Measurements from ENCODE around the gene TCF25.

DNA sequence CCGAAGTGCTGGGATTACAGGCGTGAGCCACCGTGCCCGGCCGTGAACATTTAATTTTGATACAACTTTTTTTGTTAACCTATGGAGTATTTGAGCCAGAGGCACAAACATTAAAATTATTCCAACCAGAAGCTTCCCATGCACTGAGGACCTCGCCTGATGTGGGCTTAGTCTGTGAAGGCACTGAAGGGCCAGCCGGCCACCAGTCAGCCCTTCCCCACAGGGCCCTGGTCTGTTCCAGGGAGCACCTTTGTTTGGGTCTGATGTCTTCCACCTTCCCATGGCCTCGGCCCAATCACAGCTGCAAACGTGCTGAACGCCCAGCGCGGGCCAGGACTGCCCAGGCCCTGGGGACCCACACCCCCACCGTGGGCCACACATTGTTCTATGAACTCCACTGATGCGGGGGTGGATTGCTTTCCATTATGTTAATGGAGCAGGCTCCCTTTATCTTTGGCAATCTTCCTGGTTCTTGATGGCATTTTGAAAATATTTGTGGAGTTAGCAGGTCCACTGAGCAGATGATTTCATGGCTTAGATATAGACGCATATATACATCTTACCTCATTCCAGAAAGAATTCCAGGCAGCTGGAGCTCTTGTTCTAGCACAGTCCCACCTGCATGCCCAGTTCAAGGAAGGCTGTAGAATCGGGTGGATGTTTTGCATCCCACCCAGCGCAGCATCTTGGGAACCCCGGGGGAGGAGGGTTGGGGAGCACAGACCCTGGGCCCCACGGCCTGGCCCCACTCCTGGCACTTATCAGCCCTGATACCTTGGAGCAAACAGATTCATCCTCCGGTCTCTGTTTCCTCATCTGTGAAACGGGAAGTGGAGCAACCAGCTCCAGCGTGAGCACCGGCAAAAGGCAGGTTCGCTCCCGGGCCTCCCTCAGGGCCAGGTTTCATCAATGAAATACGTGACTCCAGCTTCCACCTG, 30.7 kb upstream of the TCF25 start:
- TF ChIP-seq EZH2phosphoT487 (IDR thresholded peaks at IDR 0.05; ENCODE audit: low read depth, severe bottlenecking, unreplicated experiment) (no peak), EZH2 (IDR thresholded peaks at IDR 0.05; ENCODE audit: borderline replicate concordance) (no peak)
- TF ChIP-seq, protein P1, sequence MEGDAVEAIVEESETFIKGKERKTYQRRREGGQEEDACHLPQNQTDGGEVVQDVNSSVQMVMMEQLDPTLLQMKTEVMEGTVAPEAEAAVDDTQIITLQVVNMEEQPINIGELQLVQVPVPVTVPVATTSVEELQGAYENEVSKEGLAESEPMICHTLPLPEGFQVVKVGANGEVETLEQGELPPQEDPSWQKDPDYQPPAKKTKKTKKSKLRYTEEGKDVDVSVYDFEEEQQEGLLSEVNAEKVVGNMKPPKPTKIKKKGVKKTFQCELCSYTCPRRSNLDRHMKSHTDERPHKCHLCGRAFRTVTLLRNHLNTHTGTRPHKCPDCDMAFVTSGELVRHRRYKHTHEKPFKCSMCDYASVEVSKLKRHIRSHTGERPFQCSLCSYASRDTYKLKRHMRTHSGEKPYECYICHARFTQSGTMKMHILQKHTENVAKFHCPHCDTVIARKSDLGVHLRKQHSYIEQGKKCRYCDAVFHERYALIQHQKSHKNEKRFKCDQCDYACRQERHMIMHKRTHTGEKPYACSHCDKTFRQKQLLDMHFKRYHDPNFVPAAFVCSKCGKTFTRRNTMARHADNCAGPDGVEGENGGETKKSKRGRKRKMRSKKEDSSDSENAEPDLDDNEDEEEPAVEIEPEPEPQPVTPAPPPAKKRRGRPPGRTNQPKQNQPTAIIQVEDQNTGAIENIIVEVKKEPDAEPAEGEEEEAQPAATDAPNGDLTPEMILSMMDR (IDR thresholded peaks at IDR 0.05; ENCODE audit: poor library complexity) = no peak

Data from hepatocyte (in vitro differentiated cells).